NB4 (cell line): ENCODE data around the gene TOB1.

Experiments used
- DNase-seq: peaks from one replicate; pipeline ENCODE4 v3.0.0; 2010; ENCODE audit warnings: low read depth
- H3K4me3 ChIP-seq: one replicate; pipeline ENCODE4 v1.5.1; 2011; ENCODE audit warnings: mild to moderate bottlenecking, low read depth, low read length, moderate library complexity
- MYC ChIP-seq: IDR thresholded peaks from 2 replicates; pipeline ENCODE4 v1.6.1; 2011; ENCODE audit warnings: low read depth, low read length
- POLR2A ChIP-seq: IDR thresholded peaks from 2 replicates; pipeline ENCODE4 v1.6.1; 2011; ENCODE audit warnings: mild to moderate bottlenecking; ENCODE audit not compliant: insufficient read length; ENCODE audit errors: extremely low read depth
- TF ChIP-seq, protein P1 (sequence below): IDR thresholded peaks from 2 replicates; pipeline ENCODE4 v1.6.1; 2011; ENCODE audit warnings: low read depth, low read length
- TF ChIP-seq, protein P2 (sequence below): IDR thresholded peaks from one replicate; pipeline ENCODE4 v1.5.1; 2012; ENCODE audit warnings: low read depth, low read length

TOB1 gene

DNA sequence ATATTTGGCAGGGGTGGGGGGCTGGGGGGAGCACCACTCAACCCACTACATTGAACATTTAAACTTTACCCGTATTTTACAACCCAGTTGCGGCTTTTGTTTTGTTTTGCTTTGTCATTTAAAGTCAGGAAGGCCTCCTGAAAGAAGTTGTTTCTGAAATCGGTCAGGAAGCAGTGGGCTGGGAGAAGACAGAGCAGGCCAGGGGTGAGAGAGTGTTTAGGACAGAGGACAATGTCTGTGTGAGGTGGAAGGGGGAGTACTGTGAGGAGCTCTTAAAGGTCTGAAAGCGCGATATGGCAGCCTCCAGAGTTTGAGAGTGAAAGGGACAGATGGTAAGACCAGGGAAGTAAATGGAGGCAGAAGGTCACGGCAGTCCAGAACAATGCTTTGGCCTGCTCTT, 36.8 kb downstream of the TOB1 start:
- TF ChIP-seq, protein P1, sequence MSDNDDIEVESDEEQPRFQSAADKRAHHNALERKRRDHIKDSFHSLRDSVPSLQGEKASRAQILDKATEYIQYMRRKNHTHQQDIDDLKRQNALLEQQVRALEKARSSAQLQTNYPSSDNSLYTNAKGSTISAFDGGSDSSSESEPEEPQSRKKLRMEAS, result no peak
- TF ChIP-seq POLR2A, result no peak
- TF ChIP-seq MYC, result no peak
- TF ChIP-seq, protein P2, sequence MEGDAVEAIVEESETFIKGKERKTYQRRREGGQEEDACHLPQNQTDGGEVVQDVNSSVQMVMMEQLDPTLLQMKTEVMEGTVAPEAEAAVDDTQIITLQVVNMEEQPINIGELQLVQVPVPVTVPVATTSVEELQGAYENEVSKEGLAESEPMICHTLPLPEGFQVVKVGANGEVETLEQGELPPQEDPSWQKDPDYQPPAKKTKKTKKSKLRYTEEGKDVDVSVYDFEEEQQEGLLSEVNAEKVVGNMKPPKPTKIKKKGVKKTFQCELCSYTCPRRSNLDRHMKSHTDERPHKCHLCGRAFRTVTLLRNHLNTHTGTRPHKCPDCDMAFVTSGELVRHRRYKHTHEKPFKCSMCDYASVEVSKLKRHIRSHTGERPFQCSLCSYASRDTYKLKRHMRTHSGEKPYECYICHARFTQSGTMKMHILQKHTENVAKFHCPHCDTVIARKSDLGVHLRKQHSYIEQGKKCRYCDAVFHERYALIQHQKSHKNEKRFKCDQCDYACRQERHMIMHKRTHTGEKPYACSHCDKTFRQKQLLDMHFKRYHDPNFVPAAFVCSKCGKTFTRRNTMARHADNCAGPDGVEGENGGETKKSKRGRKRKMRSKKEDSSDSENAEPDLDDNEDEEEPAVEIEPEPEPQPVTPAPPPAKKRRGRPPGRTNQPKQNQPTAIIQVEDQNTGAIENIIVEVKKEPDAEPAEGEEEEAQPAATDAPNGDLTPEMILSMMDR, result no peak
- no peak overlapping the region for H3K4me3 ChIP-seq
- no peak for DNase-seq

DNA sequence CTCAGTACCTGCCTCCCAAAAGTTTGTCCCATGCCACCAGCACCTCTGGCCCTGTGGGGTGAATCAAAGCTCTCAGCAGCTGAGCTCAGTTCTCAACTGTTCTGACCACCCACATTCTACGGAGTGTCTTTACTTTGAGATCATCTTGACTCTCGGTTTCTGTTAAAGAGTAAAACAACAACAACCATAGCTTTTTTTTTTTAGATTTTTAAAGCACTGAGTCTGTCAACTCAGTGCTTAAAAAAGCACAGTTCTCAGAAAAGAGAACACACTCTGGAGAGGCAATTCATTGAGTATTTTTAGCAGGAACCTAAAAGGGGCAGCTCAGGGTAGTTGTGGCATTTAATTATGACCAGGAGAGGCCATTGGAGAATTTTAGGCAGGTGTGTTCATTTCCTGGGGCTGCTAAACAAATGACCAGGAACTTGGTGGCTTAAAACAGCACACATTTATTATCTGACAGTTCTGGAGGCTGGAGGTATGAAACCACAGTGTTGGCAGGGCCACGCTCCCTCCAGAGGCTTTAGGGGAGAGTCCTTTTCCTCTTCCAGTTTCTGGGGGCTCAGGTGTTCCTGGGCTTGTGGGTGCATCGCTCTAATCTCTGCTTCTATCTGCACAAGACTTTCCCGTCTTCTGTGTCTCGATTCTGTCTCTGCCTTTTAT, 37.5 kb downstream of the TOB1 start:
- DNase-seq, result no peak
- TF ChIP-seq, protein P1, result no peak
- TF ChIP-seq, protein P2, result no peak
- TF ChIP-seq POLR2A (no peak), MYC (no peak)
- no peak overlapping the region for H3K4me3 ChIP-seq

DNA sequence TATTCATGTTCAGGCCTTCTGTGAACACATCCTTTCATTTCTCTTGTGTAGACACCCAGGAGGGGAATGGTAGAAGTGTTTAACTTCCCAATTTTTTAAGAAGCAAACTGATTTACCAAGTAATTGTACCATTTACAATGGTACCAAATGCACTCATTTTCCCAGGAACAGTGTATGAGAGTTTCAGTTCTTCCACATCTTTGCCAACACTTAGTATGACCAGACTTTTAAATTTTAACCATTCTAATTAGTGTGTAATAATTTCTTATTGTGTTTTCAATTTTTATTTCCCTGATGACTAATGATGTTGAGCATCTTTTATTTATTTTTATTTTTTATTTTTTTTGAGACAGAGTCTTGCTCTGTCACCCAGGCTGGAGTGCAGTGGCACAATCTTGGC, 41.0 kb downstream of the TOB1 start:
- no peak for DNase-seq
- H3K4me3 ChIP-seq, result no peak overlapping the region
- TF ChIP-seq, protein P1, result no peak
- TF ChIP-seq MYC, result no peak
- TF ChIP-seq POLR2A, result no peak
- TF ChIP-seq, protein P2, result no peak

DNA sequence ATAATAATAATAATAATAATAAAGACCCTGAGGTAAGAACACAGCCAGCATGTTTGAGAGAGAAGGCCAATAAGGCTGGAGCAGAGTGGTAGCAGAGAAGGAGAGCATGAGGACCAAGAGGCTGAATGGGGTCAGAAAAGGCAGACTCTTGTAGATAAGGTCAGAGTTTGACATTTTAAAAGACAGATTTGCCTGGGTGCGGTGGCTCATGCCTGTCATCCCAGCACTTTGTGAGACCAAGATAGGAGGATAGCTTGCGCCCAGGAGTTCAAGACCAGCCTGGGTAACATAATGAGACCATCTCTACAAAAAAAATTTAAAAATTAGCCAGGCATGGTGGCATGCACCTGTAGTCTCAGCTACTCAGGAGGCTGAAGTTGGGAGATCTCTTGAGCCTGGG, 41.7 kb downstream of the TOB1 start:
- DNase-seq, result no peak
- TF ChIP-seq, protein P1, result no peak
- TF ChIP-seq POLR2A (no peak), MYC (no peak)
- TF ChIP-seq, protein P2, result no peak
- no peak overlapping the region for H3K4me3 ChIP-seq

DNA sequence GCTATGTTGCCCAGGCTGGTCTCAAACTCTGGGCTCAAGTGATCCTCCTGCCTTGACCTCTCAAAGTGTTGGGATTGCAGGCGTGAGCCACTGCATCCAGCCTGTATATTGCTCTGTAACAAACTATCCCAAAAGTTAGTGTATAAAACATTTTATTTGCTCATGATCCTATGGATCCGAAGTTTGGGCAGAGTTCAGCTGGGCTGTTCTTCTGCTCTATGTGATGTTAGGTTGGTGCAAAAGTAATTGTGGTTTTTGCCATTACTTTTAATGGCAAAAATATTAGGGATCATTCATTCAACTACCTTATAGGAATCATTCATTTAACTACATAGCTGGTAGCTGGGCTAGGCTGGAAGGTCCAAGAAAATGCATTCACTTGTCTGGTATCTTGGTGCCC, 43.6 kb downstream of the TOB1 start:
- TF ChIP-seq MYC, result no peak
- no peak for TF ChIP-seq POLR2A
- TF ChIP-seq, protein P1, result no peak
- TF ChIP-seq, protein P2, result no peak
- H3K4me3 ChIP-seq, result no peak overlapping the region
- no peak for DNase-seq
